GM19467 (cell line): ENCODE results near the gene BCL2L2.
"Not testable (repeated sequence)": the region's sequence is repeated elsewhere in the genome, so short reads cannot be mapped to it uniquely, and the experiment has no call there.

Source experiments
- ATAC-seq: cut with Tn5 transposase; IDR thresholded peaks from one replicate; pipeline ENCODE4 v1.9.1; 2021; ENCODE audit warnings: mild to moderate bottlenecking, moderate library complexity; ENCODE audit not compliant: unreplicated experiment

Gene BCL2L2, protein sequence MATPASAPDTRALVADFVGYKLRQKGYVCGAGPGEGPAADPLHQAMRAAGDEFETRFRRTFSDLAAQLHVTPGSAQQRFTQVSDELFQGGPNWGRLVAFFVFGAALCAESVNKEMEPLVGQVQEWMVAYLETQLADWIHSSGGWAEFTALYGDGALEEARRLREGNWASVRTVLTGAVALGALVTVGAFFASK

DNA sequence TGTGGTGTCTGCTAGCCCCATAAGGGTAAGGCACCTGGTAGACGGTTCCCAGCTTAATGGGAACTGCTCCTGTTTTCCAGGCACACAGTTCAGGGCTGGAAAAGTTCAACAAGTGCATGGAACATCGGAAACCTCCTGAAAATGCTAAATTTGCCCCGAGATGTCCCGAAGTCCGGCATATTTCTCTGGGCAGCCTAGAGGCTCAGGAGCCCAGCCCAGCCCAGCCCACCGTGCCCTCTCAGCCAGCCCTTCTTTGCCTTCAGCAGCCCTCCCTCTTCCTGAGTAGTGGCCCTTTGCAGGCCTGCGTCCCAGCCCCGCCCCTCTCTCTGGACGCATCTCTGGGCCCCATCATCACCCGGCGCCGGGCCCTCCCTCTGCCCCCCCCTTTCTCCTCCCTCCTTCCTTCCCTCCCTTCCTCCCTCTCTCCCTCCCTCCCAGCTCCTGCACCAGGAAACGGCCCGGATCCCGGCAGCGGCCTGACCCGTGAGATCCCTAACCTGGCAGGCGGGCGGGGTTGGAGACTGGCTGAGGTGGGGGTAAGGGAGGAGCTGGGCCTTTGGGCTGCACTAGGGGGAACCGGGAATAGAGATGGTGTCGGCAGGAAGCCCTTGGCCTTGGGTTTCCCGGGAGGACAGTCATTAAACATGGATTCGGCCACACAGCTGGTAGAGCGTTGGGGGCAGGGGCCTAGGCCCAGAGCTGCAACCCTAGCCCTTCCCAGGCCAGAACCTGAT is at the start of gene BCL2L2:
Gene BCL2L2, plus strand, starts transcription at position 422 of the 734 bp plus-strand sequence. CDS start 935 bp downstream, outside the sequence.
- no peak for ATAC-seq

DNA sequence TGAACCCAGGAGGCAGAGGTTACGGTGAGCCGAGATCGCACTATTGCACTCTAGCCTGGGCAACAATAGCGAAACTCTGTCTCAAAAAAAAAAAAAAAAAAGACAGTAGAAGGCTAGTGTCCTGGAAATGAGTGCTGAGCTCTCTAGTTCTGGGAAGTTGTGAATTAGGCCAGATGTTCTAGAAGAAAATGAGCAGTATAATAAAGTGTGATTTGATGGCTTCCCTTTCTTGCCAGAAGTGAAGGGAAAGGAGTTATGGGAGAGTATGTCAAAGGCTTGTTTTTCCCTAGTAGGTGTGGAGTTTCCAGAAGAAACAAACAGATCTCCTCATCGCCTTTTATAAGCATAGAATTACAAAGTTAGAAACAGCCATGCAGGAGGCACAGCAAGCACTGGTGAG is 48.4 kb upstream of the BCL2L2 start:
- ATAC-seq = no peak

DNA sequence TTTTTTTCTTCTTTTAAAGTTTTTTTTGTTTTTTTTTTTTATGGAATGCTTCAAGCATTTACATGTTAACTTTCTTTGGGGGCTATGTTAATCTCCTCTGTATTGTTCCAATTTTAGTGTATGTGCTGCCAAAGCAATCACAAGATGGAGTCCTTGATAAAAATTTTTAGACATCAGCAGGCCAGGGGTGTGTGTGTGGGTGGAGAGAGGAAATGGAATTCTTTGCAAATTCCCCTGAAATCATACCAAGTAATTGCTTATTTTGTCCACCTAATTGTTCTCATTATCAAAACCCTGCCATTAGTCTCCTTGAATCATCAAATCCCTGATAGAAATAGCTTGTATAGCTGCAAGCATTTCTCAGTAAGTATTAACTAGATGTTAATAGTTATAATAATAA is 47.2 kb upstream of the BCL2L2 start:
- ATAC-seq = no peak

DNA sequence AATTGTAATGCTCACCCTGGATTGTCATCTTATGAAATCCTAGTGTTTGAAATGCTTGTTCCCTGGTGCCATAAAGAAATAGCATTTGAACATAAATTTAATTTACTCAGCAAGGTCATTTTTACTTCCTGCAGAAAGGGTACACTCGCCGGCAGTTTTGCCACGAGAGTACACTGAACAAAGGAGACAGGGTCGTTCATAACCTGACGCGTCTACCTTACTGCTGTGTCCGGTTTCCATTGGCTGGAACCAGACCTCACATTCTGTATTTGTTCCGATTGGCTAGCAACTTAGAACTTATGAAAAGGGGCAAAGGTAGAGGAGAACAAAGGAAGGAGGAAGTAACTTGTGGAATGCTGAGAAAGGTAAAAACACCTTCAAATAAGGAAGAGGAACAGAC is 45.8 kb upstream of the BCL2L2 start:
- not testable (repeated sequence) for ATAC-seq

DNA sequence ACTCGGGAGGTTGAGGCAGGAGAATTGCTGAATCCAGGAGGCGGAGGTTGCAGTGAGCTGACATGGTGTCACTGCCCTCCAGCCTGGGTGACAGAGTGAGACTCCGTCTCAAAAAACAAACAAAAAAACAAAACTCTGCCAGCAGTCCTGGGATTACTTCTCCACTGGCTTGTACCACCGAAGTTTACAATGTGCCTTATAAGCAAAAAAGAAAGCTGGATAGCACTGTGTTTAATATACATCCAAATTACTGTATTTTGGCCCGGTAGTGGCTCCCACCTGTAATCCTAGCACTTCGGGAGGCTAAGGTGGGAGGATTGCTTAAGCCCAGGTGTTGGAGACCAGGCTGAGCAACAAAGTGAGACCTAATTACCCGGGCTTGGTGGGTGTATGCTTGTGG is 37.4 kb upstream of the BCL2L2 start:
- no peak for ATAC-seq

DNA sequence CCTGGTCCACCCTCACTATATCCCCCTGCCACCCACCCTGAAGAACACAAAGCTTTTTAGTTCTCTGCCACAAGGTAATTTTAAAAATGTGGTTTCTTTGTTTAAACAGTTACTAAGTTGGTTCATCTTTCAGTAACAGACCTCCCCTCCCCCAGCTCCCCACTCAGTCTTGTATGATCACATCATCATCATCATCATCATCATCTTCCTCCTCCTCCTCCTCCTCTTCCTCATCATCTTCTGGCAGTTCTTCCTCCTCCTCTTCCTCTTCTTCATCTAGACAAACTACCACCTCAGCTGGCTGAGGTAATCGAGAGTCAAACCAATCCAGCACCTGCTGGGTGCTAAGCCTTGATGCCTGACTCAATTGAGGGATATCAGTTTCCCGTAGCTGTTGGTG is 31.2 kb upstream of the BCL2L2 start:
- ATAC-seq = no peak

DNA sequence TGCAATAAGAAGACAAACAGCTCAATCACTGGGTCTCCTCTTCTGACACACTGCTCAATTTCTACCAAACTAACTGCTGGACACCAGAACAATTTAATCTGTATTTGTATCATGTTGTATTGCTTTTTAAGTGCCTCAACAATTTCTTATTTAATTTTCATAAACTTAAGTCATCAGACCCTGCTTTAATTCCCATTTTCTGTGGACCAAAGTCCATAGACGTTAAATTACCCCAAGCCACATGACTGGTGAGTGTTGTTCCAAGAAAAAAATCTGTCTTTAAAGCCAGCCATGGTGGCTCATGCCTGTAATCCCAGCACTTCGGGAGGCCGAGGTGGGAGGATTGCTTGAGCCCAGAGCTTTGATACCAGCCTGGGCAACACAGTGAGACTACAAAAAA is 29.4 kb upstream of the BCL2L2 start:
- no peak for ATAC-seq

DNA sequence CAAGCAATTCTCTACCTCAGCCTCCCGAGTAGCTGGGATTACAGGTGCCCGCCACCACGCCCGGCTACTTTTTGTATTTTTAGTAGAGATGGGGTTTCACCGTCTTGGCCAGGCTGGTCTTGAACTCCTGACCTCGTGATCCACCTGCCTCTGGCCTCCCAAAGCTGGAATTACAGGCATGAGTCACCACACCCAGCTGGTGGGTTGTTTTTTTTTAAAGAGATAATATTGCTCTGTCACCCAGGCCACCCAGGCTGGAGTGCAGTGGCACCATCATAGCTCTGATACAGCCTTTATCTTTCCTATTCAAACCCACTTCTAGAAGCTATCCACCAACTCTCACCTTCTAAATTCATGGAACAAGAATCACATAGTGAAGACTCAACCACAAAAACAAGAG is 28.7 kb upstream of the BCL2L2 start:
- ATAC-seq = not testable (repeated sequence)

DNA sequence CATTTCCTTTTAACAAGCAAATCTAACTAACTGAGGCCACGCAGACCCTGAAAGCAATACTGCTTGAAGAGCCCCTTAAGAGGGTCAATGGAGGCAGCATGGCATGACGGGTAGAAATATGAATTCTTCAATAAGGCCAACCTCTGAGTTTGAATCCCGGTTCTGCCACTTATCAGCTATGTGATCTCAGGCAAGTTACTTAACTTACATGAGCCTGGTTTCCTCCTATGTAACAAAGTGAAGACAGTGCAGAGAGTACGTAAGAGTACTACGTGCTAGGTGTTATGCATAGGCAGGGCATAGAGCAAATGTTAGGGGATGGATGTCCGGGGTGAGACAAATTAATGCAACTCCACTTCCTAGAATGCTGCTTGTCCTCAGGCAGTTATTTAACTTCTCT is 25.4 kb upstream of the BCL2L2 start:
- ATAC-seq = no peak

DNA sequence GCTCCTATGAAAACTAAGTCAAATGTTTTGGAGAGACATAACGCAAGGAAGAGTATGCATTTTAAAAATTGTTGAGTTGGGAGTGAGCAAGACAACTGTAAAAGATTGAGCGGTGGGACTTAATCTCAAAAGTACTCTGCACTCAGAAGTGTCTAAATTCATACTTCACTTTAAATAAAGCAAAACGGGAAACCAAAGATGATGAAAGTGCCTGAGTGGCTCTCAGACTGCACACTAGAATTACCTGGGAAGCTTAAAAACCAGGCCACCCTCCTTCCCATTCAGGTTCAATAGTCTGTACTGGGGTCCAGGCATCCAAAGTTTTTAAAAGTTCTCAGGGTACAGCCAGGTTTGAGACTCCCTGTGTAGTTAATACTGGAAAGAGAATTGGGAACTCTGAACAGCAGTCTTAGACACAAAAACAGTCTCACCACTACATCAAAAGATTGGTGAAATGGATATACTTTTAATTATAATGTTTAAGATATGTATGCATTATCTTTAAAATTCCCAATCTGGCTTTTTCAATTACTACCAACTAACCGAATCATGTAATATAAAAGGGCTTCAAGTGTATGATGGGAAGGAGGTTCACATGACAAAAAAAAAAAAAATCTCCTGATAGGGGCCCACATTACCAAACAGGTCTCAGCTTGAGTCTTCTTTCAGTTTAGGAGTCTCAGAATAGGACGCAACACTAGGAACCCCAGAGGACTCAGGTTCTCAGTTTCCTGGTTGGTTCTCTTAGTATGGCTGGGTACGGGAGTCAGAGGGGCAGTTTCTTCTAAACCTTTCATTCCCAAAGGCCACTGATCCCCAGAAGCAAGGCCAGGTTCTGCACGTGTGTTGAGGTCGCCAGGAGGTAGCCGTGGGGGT is 21.7 kb upstream of the BCL2L2 start:
- ATAC-seq = no peak

DNA sequence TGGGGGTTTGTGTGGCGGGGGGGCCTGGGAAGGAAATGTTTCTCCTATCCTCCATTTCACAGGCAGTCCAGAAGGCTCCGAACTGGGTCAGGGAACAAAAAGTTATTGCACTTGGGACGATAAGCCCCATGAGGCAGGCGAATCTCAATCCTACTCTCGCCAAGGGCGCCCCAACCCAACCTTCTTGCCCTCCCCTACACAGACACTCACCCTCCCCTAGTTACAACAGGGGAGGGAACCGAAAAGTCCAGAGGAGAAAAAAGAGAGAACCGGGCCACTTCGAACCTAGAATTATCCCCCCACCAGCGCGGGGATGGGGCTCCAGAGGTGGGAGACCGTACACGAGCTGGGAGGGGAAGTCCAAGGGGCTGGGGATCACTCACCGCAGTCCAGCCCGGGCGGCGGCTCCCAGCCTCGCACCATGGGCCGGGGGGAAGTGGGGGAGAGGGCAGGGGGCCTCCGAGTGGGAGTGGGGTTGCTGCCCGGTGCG is 21.1 kb upstream of the BCL2L2 start:
- peak; percentile 13 for ATAC-seq

DNA sequence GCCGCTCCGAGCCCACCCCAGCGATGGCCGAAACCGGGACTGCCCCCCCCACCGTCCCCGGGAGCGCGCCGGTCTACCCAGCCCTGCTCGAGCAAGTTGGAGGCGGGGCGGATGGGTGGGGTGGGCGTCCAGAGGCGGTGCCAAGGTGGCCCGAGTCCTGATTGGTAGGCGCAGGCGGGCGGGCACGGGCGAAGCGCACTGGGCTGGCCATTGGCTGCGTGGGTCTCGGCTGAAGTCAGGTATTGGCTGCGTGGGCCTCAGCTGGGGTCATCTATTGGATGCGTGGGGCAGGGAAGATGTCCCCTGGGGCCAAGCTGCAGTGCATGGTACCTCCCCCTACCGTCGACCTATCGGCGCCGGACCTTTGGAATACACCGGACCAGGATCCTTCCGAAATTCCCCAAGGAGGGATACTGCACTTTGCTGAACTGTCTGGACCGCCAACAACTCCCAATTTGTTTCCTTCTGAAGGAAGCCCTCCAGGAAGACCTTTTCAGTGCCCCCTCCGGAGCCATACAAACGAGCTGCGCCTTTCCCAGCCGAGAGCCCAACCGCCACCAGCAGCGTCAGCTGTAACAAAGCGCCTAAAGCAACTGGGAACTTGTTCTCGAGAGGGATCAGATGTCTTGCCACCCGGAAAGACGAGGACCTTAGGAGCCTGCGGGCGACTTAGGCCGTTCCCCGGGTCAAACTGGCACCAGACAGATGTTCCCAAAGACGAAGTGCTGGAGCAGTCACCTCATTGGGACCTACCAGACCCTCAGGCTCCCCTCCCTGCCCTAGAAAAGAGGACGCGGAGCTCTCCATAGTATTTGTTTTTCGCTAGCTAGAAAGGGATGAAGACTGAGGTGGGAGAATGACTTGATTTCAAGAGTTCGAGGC is 20.4 kb upstream of the BCL2L2 start, which contains the start of gene HOMEZ:
Gene HOMEZ, minus strand, starts transcription at position 113 of the 882 bp plus-strand sequence. CDS start 180 bp downstream, outside the sequence.
- peak; percentile 97 for ATAC-seq

DNA sequence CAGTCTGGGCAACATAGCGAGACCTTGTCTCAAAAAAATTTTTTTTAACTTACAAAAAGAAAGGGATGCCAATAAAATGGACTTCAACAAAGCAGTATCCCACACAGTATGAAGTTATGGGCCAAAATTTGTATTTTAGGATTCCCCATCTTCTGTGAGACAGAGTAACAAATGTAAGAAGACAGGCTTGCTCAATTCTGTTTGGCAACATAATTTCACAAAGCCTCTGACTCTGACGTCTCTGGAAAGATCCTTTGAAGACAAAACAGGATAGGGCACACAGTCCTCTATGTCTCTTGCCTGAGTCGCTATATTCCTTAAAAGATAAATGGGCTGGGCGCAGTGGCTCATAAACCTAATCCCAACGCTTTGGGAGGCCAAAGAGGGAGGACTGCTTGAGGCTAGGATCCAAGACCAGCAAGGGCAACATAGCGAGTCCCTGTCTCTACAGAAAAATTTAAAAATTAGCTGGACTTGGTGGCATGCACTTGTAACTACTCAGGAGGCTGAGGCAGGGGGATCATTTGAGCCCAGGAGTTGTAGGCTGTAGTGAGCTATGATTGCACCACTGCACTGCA is 19.6 kb upstream of the BCL2L2 start:
- ATAC-seq = no peak

DNA sequence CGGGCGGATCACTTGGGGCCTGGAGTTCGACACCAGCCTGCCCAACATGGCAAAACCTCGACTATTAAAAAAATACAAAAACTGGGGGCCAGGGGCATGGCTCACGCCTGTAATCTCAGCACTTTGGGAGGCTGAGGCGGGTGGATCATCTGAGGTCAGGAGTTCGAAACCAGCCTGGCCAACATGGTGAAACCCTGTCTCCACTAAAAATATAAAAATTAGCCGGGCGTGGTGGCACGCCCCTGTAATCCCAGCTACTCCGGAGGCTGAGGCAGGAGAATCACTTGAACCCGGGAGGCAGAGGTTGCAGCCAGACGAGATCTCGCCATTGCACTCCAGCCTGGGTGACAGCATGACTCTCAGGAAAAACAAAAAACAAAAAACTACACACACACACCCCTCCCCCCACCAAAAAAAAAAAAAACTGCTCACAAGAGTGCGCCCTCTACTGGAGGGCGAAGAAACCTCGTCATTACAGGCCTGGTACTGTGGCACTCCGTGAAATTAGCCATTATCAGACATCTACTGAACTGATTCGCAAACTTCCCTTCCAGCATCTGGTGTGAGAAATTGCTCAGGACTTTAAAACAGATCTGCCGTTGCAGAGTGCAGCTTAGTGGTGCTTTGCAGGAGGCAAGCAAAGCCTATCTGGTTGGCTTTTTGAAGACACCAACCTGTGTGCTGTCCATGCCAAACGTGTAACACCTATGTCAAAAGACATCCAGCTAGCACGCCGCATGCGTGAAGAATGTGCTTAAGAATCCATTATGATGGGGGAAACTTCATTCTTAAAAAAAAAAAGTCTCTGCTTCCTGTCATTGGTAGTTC is 11.7 kb upstream of the BCL2L2 start:
- no peak for ATAC-seq

DNA sequence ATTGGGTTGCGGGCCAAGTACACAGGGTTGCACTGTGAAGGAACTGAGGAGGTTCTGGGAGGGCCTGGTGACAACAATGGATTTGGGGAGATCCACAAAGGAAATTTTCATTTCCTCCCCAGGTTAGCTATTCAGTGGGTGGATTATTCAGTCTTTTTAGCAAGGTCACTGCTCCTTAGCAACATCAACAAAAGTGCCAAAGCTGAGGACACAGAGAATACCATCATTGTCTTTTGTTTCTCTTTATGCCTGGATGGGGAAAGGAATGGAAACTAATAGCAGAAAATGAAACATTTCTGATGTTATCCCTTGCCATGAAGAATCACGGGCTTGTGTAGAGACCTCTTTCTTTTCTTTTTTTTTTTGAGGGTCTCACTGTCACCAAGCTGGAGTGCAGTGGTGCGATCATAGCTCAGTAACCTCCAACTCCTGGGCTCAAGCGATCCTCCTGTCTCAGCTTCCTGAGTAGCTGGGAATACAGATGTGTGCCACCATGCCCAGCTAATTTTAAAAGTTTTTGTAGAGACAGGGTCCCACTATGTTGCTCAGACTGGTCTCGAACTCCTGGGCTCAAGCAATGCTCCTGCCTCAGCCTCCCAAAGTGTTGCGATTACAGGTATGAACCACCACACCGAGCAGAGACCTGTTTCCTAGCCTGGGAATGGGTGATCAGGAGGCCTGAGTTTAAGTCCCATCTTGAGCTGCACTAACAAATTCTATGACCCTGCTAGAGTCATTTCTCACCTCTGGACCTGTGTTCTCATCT is 10.4 kb upstream of the BCL2L2 start:
- ATAC-seq = no peak

DNA sequence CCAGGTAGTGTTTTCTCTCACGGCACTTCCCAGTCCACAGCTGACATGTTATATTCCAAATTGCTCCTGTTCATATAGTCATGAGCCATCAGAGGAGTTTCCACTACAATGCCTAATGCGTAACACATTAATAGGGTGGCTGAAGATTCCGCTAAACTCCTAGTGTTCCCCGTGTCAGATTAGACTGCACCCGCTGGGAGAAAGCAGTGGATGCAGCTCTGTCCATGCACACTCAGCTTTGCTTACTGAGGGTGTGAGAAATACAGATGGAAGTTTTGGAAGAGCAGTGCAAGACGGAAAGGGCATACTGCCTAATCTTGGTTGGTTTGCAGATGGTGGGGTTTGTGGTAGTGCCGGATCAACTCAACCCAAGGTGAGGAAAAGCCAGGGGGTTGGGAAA is 9.5 kb upstream of the BCL2L2 start:
- no peak for ATAC-seq

DNA sequence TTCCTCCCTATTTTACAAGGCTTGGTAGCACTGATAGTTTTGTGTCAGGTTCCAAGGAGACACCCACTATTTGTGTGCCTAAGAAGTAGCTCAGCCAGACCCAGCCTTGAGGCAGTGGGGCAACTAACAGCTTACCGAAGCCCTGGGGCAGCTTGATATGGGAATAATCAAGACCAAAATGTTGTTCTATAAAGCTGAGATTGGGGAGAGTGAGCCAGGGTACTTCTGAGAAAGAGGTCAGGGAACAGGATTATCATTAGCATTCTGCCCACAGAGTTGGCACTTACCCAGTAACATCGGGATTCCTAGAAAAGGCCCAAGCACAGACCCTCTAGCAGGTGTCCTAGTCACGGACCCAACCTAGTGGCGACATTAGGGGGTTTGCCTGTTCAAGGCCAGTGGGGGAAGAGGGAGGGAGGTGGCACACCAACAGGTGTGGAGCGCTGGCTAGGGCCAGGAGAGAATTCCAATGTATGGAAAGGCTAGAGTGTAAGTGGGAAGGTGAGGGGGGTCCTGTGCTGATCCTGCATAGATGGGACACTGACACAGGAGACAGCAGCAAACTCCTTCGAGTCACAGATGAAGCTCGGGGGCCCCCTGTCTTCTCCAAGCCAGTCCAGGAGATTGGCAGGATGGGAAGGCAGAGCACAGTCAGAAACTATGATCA is 8.9 kb upstream of the BCL2L2 start:
- no peak for ATAC-seq
